NCI-H226 (cell line): ENCODE data around the gene SMARCD2.
"Not testable (repeated sequence)": the region's sequence is repeated elsewhere in the genome, so short reads cannot be mapped to it uniquely, and the experiment has no call there.

Experiments
- DNase-seq: peaks from one replicate; pipeline ENCODE4 v3.0.0-alpha.2; 2015

SMARCD2 gene

GRCh38 chr17:63842540-63843386 lies at the start of gene SMARCD2:
SMARCD2 (minus strand) TSS chr17:63842685; CDS start chr17:63842674, 11 bp downstream.
- peak; percentile 98 for DNase-seq

DNA sequence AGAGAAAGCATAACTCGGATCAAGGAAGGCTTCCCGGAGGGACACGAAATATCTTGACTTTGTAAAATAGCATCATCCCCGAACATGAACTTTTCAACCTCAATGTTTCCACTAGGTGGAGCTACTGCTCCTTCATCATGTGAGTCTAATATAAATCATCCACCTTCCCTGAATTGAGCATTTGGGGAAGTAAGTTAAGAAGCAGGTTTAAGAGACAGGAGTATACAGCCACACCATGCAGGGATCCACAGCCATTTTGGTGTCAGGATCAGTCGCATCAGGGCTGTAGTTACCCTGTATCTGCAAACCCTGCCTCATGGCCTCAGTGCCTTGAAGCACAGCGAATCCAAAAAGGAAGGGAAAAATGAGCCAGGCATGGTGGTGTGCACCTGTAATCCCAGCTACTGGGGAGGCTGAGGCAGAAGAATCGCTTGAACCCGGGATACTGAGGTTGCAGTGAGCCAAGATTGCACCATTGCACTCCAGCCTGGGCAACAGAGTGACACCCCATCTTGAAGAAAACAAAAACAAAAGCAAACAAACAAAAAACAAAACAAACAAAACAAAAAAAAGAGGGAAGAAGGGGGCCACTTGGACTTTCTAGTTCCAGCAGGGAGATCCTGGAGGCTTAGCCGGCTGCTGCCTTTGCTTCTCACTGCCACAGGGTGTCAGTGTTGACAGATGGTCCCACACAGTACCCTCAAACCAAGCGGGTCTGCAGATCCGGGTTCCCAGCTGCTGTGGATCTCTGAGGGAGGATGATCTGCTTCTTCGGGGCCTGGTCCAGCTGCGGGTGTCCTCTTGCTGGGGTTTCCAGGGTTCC lies 46.8 kb upstream of the SMARCD2 start:
- DNase-seq, result peak; percentile 15

GRCh38 chr17:63885119-63885518 lies 42.6 kb upstream of the SMARCD2 start:
- DNase-seq, result not testable (repeated sequence)

DNA sequence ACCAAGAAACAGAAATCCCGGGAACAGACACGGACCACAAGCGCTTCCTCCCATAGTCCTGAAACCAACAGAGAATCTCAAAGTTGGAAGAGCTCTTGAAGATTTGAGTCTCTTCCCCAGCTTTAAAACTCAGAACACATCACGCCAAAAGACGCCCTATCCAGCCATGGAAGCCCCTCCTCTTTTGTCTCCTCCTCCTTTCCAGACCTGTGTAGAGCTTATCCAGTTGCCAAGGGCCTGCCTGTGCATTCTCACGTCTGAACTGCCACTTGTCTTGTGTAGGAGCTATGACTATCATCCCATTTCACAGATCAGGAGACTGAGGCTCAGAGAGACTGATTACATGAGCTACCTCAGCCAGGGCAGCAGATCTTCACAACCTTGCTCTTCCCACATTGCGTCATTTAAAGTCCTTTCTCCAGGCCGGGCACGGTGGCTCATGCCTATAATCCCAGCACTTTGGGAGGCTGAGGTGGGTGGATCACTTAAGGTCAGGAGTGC lies 40.2 kb upstream of the SMARCD2 start:
- DNase-seq, result not testable (repeated sequence)

DNA sequence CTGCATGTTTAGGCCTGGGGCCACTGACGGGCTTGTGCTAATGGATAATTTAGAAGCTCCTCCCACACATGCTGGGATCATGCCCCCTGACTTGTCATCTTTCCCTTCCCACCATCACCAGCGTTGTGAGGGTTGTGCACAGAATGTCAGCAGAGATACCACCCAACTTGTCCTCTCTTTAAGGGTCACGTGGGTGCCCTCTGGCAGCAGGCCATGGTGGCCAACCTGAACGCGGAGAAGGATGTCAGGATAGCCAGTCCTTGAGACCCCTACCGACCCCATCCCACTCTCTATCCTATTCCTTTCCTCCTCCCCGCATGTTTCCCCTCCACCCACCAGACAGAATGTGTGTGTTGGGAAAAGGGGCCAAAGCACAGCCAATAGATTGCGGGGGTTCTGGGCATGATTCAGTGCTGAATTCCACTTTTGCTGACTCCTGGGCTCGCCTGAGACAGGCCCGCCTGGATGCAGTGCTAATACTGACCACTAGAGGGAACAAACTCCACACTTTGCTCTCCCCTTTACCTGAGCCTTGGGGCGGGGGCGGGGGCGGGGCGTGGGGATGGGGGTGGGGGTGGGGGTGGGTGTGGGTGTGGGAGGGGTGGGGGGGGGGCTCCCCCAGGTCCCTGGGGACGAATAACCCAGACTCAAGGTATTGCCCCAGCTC lies 39.6 kb upstream of the SMARCD2 start, which contains the start of gene GH2:
Gene GH2 (minus strand): TSS at position 10 of the 667 bp plus-strand sequence. CDS start 143 bp downstream, outside the sequence.
- peak; percentile 53 for DNase-seq

DNA sequence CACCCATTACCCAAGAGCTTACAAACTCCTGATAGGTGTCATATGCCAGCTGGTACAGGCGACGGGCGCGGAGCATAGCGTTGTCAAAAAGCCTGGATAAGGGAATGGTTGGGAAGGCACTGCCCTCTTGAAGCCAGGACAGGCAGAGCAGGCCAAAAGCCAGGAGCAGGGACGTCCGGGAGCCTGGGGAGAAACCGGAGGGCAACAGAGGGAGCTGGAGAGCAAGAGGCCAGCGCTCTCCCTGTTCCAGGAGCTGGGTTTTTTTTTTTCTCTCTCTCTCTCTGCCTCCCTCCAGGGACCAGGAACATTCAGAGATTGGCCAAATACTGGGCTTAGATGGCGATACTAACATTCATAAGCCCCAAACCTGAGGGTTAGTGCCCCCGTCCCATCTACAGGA lies 38.9 kb upstream of the SMARCD2 start:
- DNase-seq, result not testable (repeated sequence)

DNA sequence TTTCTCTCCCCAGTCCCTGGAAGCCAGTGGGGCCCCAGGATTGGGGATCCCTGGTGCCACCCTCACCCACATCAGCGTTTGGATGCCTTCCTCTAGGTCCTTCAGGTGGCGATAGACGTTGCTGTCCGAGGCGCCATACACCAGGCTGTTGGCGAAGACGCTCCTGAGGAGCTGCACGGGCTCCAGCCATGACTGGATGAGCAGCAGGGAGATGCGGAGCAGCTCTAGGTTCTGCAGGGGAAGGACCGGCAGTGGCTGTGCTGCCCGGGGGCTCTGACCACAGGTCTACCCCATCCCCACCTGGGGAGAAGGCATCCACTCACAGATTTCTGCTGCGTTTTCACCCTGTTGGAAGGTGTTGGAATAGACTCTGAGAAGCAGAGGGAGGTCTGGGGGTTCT lies 38.2 kb upstream of the SMARCD2 start:
- DNase-seq, result no peak

DNA sequence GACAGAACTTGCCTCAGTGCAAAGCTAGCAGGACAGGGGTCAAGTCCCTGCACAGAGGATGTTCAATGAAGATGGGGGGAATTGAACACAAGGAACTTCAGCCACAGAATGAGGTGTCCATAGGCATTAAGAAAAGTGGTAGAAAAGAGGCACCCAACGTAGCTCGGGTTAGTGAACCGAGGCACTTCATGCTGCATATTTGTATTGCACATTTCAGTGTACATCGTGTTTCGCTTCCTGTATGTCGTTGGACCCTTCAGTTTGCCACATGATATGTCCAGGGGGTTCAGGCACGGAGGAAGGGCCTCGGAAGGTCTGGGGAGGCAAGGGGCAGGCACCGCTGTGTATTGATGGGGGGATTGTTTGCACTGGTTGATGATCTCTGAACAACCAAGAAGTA lies 35.9 kb upstream of the SMARCD2 start:
- not testable (repeated sequence) for DNase-seq

GRCh38 chr17:63874693-63875092 lies 32.2 kb upstream of the SMARCD2 start:
- DNase-seq, result not testable (repeated sequence)

GRCh38 chr17:63874061-63874626 lies 31.7 kb upstream of the SMARCD2 start:
- DNase-seq, result not testable (repeated sequence)

GRCh38 chr17:63873577-63873976 lies 31.1 kb upstream of the SMARCD2 start, which contains the start of gene CSH2:
CSH2 (minus strand) TSS chr17:63873677; CDS start chr17:63873614, 63 bp downstream.
- DNase-seq, result not testable (repeated sequence)

- DNase-seq, result not testable (repeated sequence)
These were observed 29.3 kb upstream of the SMARCD2 start for GRCh38 chr17:63871646-63872365.

GRCh38 chr17:63870292-63870665 lies 27.8 kb upstream of the SMARCD2 start:
- DNase-seq, result not testable (repeated sequence)

DNA sequence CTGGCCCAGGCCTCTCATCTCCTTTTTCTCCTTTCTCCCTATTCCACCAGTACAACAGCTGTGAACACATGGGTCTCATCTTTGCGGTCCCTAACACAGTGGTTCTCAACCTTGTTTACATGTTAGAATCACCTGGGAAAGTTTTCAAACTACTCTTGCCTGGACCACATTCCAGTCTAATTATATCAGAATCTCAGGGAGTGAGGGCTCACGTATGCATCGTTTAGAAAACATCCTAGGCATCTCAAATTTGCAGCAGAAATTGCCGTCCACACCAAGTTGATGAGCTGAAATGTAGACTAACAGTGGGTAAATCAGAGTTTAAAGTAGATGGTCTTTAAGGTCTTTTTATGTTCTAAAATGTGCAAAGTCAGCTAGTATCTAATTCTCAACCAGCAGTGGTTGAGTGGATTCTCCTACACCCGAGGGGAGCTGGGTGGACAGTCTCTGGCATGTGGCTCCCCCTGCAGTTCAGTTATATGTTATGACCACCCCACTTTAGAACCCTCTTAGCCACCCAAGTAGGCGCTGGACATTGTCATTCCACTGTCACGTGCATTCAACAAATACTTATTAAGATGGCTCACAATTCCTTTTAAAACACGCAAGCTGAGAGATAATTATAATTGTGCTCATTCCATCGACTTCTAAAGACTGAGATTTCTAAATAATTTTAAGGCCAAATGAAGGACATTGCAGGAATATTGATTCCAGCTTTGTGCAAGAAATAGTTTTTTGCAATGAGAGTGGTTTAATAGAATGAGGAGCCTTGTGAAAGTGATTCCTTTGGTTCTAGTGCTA lies 27.2 kb upstream of the SMARCD2 start:
- DNase-seq, result peak; percentile 57

GRCh38 chr17:63866625-63867024 lies 24.1 kb upstream of the SMARCD2 start:
- DNase-seq, result not testable (repeated sequence)

GRCh38 chr17:63859257-63859656 lies 16.8 kb upstream of the SMARCD2 start:
- no peak for DNase-seq

DNA sequence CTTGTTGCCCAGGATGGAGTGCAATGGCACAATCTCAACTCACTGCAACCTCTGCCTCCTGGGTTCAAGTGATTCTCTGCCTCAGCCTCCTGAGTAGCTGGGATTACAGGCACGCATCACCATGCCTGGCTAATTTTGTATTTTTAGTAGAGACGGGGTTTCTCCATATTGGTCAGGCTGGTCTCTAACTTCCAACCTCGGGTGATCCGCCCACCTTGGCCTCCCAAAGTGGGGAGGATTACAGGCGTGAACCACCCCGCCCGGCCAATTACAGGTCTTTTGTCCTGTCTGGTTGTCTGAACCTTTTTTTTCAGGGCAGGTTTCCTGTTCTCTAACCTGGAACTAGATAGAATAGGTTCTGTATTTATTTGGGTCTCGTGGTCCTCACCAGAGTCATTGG lies 13.9 kb upstream of the SMARCD2 start:
- DNase-seq, result not testable (repeated sequence)

GRCh38 chr17:63855185-63855584 lies 12.7 kb upstream of the SMARCD2 start:
- no peak for DNase-seq

DNA sequence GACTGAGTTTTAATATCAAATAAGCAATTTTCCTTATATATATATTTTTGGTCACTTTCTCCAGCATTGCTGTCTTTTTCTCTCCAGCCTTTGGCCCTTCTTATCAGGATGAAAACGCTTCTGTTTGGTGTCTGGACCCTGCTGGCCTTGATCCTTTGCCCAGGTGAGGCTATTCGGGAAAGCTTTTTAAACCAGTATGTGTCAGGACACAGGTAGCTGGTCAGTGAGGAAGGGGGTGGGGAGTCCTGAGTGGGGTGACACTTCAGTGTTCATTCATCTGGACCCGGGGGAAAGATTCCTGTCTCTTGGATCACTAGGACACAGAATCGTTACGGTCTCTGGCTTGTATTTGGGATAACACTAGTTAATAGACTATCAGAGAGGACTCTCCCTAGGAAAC lies 12.2 kb upstream of the SMARCD2 start:
- DNase-seq, result no peak

- no peak for DNase-seq
These were observed 10.8 kb upstream of the SMARCD2 start for GRCh38 chr17:63853260-63853659.

- DNase-seq, result no peak
These were observed 7.9 kb upstream of the SMARCD2 start for GRCh38 chr17:63850401-63850800.
